Fibroblast of the conjunctiva (primary cell): Measurements from ENCODE around the gene RALGPS1.

Source experiments
- DNase-seq: peaks from one replicate; pipeline ENCODE4 v3.0.0-alpha.2; 2010; ENCODE audit warnings: low read depth

RALGPS1 gene

GRCh38 chr9:127022913-127023660, 108.5 kb downstream of the RALGPS1 start:
- DNase-seq: no peak

DNA sequence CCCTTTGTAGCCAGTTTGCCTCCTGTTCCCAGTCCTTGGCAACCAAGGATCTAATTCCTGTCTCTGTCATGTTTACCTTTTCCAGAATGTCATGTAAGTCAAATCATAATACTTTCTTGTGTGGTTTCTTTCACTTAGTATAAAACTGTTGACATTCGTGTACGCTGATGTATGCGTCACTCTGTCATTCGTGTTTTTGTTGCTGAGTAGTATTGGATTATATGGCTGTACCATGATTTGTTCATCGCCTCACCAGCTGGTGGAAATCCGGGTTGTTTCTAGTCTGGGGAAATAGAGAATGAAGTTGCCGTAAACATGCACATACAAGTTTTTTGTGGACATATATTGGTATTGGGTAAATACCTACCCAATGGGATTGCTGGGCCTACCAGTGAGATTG, 110.5 kb downstream of the RALGPS1 start:
- DNase-seq: no peak

DNA sequence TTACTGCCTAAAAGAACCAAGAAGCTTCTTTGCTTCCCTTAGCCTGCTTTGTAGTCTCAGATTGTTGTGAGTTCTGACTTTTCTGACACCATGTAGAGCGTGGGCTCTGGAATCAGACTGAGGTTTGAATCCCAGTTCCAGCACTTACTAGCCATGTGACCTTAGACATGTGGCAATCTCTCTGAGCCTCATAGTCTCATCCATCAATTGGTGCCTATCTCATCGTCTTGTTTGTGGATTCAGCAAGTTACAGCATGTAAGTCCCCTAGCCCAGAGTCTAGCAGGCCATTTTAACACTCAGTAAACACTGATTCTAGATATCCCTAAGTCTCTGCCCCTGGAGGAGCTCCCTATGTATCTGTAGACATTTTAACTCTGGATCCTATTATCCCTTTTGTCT, 113.1 kb downstream of the RALGPS1 start:
- DNase-seq: no peak

GRCh38 chr9:127029548-127029947, 115.0 kb downstream of the RALGPS1 start:
- no peak for DNase-seq

GRCh38 chr9:127030814-127031740, 116.5 kb downstream of the RALGPS1 start:
- no peak for DNase-seq

DNA sequence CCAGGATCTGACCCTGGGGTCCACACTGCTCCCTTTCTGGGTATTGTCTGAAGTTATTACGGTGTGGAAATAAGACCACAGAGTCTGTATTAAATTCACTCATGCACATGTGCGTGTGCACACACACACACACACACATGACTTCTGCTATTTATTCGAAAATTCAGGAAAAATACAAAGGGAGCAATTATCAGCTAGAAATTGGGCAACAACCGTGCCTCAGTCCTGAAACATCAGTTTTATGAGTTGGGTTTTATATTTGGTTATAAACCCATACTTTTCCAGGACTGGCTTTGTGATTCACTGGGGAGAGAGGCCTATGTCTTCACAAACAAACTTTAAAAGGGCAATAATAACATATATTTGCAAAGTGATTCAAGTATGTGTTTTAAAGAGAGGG, 117.7 kb downstream of the RALGPS1 start:
- no peak for DNase-seq

DNA sequence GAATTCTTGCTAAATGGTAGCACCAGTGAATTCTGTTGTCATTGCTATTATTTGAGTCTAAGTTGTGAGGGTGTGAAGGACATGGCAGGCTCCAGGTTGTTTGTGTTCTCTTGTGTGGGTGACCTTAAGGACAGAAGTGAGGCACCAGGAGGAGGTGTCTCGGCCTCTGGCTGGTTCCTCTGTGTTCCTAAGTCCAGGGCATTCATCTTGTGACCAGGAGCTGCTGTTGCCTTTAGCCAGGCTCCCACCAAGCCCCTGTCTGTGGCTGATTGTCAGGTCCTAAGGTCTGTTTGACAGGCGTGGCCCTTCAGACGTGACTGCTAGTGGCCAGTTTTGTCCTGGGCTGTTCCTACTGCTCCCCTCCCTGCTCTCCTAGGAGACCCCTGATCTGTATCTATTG, 118.5 kb downstream of the RALGPS1 start:
- DNase-seq: no peak

DNA sequence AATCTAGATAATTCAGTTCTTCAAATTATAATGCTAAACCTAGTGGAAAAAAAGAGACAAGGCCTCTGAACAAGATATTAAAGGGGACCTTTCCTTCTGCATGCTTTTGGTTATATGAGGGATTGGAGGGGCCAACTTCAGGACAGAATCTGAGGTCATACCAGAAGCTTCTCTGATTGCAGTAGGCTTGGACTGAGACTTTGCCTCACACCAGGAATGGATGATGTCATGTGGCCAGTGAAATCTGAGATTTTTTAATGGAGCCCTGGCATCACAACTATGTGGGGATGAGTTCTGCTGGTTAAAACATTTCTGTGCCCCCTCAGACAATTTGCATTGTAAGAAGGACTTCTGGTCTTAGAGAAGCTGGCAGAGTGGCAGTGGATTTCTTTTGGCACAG, 119.2 kb downstream of the RALGPS1 start:
- DNase-seq: no peak

DNA sequence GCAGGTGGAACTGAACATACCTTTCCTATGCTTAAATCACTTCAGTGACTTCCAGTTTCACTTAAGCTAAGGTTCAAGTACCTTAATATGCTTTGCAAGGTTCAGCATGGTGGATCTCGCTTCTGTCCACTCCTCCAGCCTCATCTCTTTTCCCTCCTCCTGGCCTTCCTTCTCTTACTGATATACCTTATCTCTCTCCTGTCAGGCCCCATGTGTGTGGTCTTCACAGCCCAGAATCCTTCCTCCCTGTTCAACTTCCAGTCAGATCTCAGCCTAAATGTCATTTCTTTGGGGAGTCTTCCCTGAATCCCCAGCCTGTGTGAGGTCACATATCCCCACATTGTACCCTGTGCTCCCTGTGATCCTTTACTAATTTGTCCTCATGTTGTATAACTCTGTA, 120.1 kb downstream of the RALGPS1 start:
- no peak for DNase-seq

DNA sequence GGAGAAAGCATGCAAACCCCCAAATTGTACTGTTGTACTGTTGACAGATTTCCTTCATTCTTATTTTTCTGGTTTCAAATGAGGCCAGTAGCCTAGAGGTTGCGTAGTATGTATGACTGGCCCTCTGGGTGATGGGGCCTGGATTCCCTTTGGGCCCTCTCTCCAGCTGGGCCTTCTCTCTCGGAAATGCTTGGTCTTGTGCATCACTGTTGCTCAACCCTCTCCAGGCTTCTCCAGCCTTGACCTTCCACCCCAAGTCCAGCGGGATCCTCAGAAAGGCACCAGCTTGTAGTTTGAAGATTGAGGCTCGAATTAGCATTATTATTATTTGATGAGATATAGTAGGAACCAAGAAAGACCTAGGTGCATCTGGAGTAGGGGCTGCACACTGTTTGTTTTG, 120.8 kb downstream of the RALGPS1 start:
- peak; percentile 53 for DNase-seq

DNA sequence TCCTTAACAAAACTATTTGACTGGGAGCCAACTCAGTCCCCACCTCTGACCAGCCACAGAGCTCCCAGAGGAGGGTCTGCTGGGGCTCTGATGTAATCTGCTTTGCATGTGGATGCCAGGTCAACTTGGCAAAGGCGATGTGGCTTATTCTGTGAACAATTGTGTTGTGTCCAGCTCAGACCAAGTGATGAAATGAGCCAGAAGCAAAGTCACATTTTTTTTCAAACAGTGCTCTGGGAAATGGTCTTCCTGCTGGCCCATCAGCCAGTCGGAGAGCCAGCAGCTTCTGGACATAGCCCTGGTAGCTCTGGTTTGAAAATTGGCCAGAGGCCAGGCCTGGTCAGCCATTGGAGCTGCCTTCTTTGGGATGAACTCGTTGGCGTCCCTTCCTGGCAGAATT, 121.4 kb downstream of the RALGPS1 start:
- peak; percentile 62 for DNase-seq

DNA sequence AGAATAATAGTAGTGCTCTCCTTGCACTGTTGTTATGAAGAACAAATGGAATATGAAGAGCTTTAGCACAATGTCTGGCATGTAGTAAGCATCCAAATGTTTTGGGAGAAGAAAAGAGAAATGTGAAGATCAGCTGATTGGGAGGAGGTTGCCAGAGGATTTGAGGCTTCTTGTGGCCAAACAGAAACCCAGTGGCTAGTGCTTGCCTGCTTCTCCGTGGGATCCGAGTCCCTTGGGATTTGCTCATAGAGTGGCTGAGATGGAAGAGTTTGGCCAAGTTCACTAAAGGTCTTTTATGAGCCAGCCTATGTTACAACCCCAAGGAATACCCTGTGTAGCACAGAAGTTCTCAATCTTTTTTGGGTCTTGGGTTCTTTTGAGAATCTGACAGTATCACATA, 121.9 kb downstream of the RALGPS1 start:
- no peak for DNase-seq

GRCh38 chr9:127038531-127038930, 123.9 kb downstream of the RALGPS1 start:
- DNase-seq: no peak

DNA sequence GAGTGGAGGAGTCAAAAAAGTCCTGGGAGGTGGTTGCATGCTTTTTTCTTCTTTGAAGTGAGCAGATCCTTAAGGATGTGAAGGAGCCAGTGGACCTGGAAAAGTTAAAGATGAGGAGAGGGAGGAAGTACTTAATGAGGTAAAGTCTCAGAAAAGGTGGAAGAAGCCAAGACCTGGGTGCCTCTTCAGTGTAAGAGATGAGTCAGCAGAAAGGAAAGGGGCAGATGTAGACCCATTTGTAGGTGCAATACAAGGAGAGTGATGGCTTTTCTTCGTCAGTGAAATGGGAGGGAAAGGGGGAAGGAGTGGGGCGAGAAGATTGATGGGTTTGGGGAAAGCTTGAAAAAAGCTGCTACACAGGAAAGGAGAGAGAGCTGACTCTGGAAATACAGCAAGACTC, 124.9 kb downstream of the RALGPS1 start:
- DNase-seq: no peak

DNA sequence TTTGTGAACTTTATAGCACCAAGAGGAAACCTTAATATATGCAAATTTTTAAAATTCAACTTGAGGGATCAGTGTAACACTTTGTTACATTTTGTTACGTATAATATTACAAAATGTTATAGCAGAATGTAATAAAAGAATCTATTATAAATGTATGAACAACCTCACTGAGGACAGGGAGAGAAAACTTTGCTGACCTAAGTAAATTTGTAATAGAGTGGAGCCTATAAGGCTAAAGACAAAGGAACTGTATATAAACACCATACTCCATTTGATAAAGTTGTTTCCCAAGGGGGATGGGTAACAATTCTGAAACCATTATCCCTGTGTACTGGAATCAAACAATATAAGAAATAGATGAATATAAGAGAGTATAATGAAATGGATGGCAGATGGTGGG, 130.6 kb downstream of the RALGPS1 start:
- no peak for DNase-seq

- DNase-seq: no peak
These were observed 133.4 kb downstream of the RALGPS1 start for GRCh38 chr9:127047971-127048370.

DNA sequence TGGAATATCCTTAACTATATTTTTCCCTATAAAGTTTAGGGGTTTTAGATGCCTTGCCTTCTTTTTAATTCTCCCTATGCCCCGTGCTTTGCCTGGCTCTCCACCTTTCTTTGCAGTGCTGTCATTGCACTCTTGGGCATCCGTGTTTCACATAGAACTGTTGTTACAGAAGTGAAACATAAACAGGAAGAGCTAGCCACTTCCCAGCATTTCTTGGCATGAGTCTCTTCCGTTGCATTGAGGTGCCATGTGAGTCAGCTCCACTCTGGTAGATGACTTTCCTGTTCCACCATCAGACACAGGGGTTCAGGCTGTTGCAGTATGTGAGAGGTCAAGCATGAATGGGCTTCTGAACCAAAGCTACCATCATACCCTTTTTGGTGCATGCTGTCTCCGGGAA, 134.5 kb downstream of the RALGPS1 start:
- peak; percentile 84 for DNase-seq

DNA sequence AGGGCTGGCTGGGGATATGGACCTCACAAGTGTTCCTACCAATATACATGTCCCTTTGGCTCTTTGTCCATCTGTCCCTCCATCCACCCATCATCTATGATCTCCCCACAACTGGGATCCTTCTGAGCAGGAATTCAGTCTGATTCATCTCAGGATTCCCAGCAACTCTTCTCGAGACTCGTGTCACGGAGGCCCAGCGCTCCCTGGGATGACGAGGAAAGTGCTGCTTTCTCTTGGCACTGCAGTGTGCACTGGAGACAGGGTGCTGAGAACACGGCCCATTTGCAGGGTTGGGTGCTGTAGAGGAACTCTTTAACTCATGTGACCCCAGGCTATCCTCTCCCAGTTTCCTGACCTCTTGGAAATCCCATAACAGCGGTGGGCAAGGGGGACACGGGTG, 135.0 kb downstream of the RALGPS1 start:
- no peak for DNase-seq

DNA sequence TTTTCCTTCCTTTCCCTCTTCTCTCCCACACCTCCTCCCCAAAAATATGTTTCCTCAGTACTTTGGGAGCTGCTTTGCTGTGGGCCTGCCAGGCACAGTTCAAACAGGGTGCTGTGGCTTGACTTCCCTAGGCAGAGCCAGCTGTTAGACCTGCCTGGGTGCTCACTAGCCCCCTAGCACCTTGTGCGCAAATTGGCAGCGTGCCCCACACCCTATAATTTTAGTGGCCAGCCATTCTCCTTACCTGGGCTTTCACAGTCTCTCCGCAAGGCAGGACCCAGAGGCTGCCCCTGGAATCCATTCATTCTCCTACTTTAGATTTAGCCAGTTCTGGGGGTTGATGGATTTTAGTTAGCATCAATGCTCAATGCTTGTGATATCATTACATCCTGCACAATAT, 135.6 kb downstream of the RALGPS1 start:
- DNase-seq: no peak

- DNase-seq: no peak
These were observed 136.0 kb downstream of the RALGPS1 start for GRCh38 chr9:127050591-127051001.

DNA sequence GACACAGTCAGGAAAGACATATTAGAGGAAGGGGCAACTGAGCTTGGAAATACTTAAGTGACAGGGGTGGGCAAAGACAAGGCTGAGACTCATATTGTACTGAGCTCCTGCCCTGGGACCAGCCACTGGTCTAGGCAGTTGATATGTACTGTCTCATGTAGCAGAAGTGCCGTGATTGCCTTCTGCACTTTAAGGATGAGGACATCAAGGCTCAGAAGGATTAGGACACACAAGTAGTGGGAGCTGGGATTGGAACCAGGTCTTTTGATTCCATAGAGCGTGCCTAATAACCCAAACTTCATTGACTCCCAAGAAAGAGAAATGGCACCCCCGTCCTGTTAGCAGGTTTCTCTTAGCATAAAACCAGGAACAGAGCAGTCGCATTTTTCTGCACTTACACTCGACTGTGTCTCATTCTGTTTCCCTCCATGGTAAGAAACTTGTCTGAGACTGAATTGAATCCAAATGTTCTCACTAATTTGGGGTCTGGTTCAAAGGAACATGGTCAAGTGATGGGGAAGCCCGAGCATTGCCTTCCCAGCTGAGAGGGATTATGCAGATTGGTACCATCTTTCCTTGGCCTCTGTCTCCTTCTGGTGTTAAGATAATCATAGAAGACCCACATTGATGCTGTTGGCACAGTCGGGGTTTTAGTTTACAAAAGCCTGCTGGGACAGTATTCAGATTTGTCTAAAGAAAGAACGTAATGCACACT, 137.5 kb downstream of the RALGPS1 start:
- DNase-seq: no peak

DNA sequence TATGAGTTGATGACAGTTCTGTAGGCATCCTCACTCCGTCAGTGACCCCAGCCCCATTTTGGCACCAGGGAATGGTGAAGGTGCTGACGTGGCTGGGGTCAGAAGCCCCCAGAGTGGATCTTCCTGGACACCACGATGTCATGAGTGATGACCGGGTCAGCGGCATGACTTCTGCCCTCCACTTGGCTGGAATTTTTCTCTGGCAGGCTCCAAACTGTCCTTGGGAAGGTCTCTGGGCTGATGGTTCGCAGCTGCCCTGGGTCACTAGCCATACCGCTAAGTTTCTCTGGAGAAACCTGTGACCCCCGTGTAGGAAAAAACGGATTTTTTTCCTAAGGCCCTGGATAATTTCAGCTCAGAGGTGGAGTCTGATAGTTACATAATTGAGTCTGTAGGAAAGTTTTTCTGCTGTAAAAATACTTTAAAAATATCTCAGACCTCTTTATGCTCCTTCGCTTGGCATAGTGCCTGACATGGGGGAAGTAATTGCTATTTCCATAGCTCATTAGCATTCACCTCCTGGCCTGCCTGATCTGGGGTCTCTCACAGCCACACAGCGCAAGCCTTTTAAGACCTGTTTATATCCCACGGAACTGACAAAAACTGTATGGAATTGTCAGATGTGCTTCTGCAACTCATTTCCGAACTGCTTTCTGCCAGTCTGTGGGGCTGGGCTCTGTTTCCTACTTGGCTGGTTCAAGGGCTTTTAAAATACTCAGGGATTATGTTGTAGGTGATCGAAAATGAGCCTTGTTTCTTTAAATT, 138.7 kb downstream of the RALGPS1 start:
- DNase-seq: no peak
